Lung microvascular endothelial cell (primary cell): ENCODE data around the gene ZSWIM1. TPM values are rescaled to one million over a fixed set of nuclear protein-coding genes. Genes with fewer than 3 reads are reported as not detected.
A peak's percentile ranks its signal among the peaks of the same experiment; 100 is the strongest.

Source experiments
- DNase-seq, 2 donors: peaks; one replicate each; pipeline versions ENCODE4 v3.0.0 to v3.0.0-alpha.2; 2010; ENCODE audit warnings: low read depth in 2 of 2
- total RNA-seq: library from RNA; depleted of rRNA; stranded (reverse); fragments of >200 nt; gene quantifications from 2 replicates; pipeline ENCODE4 v1.2.1, GENCODE V29; 2014

ZSWIM1 gene
- total RNA-seq, 1 donor from 2014 or later: 4.0 TPM

DNA sequence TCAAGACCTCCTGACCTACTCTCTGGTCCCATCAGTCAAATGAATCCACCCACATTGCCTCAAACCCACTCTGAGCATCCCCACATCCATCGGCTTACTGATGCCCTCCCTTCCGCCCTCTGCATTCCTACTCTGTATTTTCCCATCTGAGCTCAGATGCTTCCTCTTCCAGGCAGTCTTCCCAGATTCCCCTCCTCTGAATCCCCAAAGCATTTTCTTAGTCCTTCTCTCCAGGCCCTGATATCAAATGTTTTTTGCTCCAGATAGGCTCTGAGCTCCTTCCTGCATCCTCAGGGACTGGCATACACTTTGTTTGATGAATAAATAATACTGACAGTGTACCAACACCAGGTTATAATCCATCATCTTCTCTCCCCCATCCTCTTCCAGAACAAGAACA lies 27.1 kb downstream of the ZSWIM1 start:
- no peak for DNase-seq

DNA sequence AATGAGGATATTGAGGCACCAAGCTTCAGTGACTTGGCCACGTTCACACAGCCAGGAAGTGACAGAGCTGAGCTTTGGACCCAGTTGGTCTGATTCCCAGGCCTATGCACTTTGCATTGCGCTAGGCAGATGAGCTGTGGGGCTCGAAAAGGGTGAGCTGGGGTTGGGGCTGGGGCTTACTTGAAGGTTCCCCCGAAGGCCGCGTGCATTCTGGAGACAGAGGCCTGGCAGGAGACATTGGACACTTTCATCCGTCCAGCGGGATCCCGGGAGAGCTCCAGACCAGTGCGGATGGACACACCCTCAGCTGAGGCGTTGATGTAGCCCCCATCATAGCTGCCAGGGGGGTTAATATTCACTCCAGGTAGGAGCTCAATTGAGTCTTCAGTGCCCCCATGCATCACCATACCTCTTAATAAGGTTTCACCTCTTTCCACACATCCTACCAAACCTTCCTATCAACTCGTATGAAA lies 28.3 kb downstream of the ZSWIM1 start:
- no peak for DNase-seq

DNA sequence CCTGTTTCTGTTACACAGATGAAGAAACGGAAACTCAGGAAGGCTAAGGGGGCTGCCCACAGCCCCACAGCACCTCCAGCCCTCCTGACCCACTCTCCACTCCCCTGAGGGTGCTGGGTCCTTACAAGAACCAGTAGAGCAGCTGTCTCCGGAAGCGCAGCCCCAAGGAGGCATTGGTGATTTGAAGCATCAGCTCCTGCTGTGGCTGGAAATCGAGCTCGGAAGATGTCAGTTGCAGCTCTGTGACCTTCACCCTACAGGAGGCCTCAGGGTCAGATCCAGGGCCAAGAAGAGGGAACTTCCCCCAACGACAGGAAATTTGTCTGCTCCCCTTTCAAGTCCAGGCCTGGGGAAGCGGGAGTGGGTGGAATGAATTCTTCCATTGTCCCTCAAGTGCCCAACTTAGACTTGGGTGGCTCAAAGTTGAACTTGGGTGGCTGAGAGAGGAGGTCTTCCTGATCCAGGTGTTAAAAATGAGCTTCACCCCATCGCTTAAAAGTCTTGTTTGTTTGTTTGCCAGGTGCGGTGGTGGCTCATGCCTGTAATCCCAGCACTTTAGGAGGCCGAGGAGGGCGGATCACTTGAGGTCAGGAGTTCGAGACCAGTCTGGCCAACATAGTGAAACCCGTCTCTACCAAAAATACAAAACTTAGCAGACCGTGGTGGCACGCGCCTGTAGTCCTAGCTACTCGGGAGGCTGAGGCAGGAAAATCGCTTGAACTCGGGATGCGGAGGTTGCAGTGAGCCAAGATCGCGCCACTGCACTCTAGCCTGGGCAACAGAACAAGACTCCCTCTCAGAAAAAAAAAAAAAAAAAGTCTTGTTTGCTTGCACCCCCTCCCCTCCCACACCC lies 29.0 kb downstream of the ZSWIM1 start:
- no peak for DNase-seq

DNA sequence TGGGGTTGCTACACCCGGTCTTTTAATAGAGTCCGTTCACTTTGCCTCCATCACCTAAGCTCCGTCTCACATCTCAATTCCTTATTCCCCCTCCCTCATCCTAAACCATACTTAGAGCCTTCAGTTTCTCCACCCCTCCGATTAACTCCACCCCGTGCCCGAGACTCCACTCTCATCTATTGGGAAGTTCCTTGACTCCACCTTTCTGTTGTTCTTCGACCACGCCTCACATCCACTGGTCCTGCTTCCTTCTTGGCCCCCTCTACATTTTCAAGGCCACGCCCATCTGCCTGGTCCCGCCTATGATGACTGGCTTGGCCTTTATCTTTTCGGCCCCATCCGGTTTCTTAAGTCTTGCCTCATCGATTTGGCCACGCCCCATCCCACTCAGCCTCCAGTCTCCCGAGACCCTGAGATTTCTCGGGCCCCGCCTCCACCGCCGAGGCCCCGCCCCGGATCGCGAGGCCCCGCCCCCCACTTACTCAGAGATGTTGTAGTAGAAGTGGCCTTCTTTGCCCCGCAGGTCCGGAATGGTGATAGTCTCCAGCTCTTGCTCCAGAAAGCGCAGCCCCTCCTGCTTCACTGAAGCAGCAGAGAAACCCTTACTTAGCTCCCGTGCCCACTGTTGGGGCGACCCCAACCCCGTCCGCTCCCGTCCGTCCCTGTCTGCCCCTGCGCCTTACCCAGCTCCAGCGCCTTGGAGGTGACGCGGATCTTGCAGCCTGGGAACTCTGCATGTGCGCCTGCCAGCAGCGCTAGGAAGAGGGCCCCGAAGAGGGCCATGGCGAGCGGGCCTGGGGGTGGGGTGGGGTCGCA lies 29.9 kb downstream of the ZSWIM1 start:
- DNase-seq: peak; percentile 51 to 100

DNA sequence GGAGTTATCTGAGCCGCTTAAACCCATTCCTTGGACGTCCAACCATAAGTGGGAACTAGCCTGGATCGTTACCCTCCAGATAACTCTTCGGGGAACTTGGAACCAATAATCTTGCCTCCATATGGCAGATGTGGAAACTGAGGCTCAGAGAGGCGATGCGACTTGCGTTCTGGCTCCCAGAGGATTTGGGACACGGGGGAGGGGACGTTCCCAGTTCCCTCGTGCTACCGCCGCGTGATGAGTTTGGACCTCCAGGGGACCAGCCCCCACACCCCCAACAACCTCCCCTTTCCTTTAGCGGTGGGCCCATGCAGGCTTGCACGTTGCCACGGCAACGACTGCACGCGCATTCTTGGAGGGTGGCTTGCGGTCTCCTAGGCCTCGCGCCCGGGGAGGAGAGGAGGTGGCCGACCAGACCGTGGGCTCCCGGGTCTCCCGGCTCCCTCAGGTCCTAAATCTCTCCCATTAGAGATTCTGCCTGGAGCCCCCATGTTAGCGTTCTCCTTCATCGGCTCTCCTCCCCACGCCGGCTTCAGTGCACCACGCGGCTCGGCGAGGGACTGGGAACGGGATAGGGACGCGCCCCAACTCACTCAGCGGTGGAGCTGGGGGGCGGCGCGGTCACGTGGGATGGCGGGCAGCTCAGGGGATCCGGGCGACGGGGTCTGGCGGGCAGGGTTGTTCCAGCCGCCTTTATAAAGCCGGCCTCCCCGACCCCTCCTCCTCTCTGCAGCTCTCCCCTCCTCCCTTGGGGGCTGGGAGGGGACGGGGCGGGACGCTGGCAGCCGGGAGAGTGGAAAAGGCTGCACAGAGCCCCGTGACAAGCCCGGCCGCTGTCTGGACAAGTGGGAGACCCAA lies 30.7 kb downstream of the ZSWIM1 start, which contains the start of gene PLTP:
Gene PLTP (minus strand): TSS at position 670 of the 858 bp plus-strand sequence. CDS start 703 bp downstream, outside the sequence.
- DNase-seq: peak; percentile 39 to 70

DNA sequence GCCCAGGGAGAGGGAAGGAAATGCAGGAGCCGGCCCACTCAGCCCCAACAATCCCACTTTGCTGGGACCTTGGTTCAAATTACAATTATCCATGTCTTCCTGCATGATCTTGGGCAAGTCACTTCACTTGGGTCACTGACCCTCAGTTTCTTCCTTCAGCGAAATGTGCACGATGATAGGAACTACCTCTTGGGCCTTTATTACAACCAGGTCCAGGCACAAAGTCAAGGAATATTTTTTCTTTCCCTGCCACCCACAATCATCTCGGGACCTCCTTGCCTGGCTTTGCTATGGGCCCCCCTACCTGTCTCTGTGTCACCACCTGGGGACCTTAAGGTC lies 31.3 kb downstream of the ZSWIM1 start:
- no peak for DNase-seq

DNA sequence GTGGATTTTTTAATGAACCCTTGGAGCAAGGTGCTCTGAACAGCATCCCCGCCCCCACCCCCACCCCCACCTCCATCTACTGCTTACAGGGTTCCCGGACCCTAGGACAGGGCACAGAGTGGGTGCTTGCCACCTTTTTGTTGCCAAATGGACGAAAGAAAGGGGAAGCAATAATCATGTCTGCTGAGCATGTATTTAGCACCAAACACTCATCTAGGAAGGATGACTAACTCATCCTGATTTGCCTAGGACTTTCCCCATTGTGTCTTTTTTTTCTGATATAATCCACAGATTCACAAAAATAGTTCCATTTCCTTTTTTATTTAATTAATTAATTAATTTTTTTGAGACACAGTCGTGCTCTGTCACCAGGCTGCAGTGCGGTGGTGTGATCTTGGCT lies 32.1 kb downstream of the ZSWIM1 start:
- DNase-seq: peak; percentile 63 to 80

DNA sequence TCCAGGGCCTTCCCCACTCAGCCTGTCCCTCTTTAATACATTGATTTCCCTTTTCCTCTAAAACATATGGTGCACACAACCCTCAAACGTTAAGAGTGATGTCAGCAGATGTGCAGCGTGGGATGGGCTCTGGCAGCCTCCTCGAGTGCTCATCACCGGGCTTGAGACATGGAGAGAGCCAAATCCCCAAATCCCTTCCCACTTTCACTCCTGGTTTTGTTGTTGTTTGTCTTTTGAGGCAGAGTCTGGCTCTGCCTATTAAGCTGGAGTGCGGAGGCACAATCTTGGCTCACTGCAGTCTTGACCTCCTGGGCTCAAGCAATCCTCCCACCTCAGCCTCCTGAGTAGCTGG lies 36.7 kb downstream of the ZSWIM1 start:
- DNase-seq: no peak

DNA sequence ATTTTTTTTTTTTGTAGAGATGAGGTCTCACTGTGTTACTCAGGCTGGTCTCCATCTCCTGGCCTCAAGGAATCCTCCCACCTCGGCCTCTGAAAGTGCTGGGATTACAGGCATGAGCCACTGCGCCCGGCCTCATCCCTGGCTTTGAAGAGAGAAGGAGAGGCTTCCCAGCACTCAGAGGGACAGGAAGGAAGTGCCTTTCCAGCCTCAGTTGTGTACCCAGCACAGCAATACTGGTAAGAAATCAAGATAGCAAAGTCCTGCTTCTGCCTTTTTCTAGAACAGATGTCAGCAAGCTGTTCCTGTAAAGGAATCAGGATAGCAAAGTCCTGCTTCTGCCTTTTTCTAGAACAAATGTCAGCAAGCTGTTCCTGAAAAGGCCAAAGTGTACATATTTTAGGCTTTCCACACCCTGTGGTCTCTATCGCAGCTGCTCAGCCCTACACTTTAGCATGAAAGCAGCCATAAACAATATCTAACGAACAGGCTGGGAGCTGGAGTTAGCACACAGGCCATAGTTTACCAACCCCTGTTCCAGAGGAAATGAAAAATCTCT lies 37.2 kb downstream of the ZSWIM1 start:
- DNase-seq: no peak

DNA sequence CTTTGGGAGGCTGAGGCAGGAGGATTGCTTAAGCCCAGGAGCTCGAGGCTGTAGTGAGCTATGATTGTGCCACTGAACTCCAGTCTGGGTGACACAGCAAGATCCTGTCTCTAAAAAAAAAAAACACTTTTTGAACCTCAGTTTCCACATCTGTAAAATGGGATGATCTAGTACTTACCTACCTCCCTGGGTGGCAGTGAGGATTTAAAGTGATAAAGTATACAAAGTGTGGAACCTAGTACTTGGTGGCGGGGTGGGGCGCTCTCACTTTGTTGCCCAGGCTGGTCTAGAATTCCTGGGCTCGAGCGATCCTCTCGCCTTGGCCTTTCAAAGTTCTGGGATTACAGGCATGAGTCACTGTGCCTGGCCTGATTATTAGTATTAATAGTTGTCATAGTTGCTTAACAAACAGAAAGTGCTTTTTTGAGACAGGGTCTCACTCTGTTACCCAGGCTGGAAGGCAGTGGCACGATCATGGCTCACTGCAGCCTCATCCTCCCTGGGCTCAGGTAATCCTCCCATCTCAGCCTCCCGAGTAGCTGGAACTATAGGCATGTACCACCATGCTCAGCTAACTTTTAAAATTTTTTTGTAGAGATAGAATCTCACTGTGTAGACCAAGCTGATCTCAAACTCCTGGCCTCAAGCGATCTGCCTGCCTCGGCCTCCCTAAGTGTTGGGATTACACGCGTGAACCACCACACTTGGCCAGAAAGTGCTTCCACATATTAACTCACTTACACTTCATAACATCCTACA lies 37.9 kb downstream of the ZSWIM1 start:
- DNase-seq: no peak

DNA sequence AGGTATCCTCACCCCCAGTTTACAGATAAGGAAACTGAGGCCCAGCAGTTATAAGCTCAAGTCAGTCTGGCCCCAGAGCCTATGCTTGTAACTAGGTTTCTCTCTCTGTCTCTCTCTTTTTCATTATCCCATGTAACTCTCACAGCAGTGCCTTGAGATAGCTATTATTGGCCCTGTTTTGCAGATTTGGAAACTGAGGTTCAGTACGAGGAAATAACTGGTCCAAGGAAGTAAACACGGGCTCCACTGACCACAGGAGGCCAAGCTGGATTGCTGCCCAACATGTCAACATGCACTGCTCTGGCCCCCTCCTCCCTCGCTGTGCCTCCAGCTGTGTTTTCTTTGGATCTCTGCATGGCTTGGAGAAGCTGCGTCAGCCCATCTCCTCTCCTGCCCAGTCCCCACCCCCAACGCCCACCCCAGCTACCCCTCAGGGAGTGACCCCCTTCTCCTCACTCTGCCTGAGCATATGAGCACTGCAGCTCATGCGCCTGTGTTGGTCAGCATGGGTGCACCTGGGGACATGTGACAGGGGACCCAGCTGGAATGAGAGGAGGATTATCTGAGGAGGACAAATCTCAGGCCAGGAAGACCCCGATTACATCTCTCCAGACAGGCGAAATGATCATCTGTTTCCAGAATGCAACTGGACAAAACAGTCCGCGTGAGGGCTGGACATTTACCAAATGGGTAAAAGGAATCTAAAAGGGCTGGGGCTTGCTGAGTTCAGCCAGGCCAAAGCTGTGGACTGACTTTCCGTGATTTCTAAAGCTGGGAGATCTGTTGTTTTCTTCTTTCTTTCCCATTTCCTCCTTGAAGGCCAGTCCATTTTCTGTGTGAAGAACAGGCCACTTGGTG lies 38.7 kb downstream of the ZSWIM1 start:
- peak; percentile 72 to 75 for DNase-seq

DNA sequence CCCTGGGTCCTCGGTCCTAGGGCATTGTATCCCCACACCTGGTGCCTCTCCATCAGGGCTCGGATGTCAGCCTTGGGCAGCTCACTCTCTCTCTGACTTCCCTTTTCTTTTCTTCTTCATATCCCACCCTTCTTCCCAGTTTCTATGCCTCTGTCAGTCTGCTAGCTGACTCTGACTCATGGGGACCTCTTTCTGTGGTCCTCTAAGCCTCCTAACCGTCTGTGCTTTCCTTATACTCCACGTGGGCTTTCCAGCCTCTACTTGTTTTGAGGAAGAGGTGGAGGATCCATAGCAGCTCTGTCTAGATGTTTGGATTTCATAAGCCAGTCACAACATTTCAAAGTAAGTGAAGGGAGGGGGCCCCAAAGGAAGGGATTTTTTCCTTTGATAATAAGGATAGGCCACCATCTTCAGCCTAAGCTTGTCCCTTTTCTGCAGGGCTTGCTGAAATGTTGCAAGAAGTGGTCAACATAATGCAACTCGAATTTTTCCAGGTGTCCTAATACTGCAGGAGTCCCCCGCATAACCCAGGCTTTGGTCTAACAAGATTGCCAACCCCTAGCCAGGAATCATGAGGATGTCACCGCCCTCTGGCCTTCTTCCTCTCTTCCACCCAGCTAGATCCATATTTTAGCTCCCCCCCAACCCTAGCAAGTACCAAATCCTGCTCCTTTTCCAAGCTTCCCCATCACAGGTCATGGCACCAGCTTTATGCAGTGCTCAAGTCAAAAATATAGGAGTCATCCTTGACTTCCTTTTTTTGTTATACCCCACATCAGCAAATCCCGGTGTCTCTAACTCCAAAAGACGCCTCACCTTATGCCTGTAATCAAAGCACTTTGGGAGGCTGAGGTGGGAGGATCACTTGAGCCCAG lies 39.7 kb downstream of the ZSWIM1 start:
- no peak for DNase-seq

DNA sequence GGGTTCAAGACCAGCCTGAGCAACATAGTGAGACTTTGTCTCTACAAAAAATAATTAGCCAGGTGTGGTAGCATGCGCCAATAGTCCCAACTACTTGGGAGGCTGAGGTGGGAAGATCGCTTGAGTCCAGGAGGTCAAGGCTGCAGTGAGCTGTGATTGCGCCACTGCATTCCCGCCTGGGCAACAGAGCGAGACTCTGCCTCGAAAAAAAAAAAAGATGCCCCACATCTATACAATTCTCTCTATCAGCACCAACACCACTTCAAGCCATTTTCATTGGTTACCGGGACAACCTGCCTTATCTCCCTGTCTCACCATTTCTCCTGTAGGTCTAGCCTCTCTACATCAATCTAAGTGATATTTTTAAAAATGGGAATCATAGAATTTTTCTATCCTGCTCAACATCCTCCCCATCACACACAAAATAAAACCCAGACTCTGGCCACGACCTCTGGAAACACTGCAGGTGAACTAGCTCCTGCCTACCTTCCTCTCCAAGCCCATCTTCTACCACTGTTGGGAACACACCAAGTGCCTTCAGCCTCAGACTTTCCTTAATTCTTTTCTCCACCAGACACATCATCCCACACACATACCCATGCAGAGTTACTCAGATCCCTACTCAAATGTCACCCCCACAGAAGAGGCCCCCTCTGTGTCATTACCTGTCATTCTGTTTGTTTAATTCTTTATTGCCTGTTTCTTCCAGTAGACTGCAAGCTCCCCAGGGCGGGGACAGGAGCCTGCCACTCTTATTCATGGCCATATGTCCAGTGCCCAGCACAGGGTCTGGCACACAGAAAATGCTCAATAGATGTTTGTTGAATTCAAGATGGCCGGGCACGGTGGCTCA lies 40.5 kb downstream of the ZSWIM1 start:
- no peak for DNase-seq

DNA sequence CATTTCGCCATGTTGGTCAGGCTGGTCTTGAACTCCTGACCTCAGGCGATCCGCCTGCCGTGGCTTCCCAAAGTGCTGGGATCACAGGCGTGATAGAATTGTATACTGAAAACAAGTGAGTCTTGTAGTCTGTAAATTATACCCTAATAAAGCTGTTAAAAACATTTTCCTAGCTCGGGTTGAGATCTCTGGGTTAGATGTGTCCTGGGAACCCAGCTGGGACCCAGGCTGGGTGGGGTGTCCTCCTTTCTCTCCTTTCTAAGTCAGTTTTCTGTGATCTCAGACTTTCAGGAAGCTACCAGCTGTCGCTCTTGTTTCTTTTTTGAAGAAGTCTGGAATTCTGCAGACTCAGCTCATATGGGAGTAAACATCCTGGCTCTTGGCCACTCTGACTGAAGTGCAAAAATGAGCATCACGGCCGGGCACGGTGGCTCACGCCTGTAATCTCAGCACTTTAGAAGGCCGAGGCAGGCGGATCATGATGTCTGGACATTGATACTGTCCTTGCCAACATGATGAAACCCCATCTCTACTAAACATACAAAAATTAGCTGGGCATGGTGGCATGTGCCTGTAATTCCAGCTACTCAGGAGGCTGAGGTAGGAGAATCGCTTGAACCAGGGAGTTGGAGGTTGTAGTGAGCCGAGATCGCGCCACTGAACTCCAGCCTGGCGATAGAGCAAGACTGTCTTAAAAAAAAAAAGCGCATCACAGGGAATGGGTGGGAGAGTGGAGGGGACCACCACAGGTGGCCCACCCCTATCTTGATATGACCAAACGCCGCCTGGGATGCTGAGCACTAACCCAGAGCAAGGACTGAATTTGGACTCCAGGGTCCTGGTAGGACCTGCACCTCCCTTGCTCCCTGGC lies 43.6 kb downstream of the ZSWIM1 start:
- peak in 1 of 2 donors; percentile 70 for DNase-seq

DNA sequence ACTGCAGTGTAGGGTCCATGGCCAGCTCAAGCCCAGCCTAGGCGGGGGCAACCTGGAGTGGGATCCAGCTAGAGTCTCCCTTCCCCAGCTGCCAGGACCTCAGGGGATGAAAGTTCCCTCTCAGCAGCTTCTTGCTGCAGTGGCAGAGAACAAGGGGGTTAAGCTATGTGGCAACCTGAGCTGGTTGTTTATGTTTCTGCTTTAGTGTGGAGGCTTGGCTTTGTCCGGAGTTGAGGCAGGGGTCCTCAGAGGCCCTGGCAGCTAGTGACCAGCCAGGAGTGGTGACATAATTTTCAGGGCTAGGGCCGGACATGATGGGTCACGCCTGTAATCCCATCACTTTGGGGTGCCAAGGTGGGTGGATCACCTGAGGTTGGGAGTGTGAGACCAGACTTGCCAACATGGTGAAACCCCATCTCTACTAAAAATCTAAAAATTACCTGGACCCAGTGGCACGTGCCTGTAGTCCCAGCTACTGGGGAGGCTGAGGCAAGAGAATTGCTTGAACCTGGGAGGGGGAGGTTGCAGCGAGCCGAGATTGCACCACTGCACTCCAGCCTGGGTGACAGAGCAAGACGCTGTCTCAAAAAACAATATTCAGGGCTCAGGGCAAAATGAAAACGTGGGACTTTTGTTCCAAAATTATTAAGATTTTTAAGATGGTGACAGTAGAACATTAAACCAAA lies 44.9 kb downstream of the ZSWIM1 start:
- DNase-seq: no peak

DNA sequence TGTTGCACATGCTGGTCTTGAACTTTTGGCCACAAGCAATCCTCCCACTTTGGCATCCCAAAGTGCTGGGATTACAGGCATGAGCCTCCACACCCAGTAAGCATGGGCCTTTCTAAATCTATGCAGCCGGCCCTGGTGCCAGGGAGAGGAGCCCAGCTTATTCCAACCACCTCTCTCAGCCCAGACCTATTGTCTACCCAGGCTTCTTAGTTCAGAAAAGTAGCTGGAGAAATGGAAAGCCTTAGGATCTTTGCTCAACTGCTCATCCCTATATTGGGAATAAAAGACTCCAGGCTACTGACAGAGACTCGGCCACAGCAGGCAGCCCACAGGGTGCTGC lies 45.7 kb downstream of the ZSWIM1 start:
- DNase-seq: no peak
